Kidney tubule cell (primary cell): ENCODE data around the gene NRXN3.
A peak's percentile ranks its signal among the peaks of the same experiment; 100 is the strongest.

Source experiments
- DNase-seq: peaks from one replicate; pipeline ENCODE4 v3.0.0-alpha.2; 2018; ENCODE audit warnings: low spot score

The NRXN3 gene

DNA sequence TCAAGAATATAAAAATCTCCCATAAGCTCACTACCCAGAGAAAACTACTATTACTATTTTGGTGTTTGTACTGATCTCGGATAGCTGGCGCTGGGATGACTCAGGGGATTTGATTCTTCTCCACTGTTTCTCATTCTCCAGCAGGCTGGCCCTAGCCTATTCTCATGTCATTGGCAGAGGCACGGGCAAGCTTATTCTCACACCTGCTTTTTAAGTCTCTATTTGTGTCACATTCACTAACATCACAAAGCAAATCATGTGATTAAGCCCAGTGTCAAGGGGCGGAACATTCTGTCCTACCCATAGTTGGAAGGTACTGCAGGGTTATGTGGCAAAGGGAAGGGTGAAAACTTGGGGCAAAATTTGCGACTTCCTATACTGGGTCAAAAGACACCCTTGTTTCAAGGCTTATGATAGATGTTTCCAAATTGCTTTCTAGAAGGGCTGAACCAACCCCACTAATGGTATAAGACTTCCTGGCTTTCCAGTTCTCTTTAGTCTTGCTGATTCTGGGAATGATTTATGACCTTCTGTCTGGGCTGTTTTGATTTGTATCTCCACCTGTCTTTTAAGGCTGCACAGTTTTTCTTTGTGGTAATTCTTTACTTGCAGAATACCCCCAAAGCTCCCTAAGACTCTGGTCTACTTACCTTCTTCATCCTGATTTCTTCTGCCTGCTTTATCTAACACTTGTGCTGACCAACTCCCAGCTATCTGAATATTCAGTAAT, 406.4 kb downstream of the NRXN3 start:
- DNase-seq, result no peak

DNA sequence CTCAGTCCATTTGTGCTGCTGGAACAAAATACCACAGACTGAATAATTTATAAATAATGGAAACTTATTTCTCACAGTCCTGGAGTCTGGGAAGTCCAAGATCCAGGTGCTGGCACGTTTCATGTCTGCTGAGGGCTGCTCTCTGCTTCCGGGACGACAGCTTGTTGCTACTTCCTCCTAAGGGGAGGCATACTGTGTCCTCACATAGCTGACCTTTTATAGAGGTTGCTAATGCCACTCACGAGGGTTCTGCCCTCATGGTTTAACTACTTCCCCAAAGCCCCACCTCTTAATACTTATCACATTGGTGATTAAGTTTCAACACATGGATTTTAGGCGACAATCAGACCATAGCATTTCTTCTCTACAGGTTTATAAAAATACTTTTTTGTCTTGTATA, 411.1 kb downstream of the NRXN3 start:
- no peak for DNase-seq

DNA sequence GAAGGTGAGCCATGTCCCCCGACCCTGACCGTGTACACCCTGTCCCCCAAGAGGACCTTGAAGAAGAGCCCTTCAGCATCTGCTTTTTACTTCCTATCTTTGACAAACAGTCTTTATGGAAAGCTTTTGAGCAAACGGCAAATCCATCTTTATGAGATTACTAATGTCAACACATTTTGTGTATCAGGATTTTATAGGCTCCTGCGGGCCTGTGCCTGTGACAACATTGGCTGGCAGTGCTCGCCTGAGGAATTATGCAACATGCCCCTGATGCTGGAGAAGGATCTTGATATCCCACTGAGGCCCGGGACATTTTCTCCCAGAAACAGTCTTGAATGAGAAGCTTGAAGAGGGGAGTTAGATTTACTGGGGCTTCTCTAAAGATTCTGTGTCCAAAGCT, 416.5 kb downstream of the NRXN3 start:
- no peak for DNase-seq

DNA sequence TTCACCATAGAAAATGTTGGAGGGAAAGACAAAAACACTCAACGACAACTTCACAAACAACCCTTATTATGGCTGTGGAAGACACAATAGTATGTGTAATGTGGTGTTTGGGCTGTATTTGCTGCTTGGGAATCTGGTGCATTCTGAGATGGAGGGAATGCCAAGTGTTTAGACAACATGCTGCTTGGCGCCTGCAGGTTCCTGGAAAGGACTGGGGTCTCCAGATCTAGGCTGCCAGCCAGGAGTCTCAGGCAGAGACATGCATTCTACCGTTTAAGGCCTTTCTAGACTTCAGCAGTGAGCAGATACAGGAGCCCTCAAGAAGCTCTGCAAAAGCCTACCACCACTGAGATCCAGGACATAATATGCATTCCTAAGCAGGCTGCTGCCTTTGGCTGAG, 418.7 kb downstream of the NRXN3 start:
- DNase-seq, result no peak

DNA sequence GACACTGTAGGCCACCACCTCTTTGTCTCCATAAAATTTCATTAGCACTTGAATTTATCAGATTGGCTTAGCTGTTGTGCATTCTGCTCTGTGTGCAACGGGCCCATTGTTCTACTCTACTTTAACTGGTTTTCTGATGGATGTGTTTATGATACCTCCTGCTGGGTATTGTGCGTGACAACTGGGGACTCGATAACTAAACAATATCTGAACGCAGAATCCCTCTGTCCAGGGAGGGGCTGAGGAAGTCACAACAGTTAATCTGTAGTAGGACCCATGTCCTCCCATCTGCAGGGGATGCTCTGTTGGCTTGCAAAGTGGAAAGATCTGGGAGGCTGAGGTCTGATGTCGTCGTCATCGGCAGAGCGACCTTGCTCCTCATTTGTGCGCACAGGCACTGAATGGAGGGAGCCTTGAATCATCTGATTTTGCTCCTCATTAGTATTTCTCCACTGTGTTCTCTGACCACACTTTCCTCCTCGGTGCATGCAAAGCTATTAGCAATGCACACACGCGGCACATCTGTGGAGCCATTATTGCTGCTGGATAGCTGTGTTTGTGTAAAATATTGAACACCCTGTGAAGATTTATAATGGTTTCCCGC, 422.5 kb downstream of the NRXN3 start:
- DNase-seq, result no peak

DNA sequence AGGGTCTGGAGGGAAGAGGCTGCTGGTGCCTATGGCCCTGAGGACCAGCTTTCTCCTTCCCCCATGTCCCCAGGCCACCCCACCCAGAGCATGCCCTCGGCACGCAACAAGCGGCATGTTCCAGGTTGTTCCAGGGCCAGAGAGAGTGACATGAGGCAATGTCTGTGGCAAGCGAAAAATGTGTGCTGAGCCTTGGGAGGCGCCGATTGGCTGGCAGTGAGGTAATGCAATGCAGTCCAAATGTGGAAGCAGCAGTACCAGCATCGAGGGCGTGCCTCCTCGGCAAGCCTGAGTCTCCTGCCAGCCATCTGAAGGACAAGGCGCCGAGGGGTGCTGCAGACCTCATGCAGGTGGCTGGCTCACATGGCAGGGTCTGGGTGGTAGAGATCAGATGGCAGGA, 423.8 kb downstream of the NRXN3 start:
- DNase-seq, result no peak

DNA sequence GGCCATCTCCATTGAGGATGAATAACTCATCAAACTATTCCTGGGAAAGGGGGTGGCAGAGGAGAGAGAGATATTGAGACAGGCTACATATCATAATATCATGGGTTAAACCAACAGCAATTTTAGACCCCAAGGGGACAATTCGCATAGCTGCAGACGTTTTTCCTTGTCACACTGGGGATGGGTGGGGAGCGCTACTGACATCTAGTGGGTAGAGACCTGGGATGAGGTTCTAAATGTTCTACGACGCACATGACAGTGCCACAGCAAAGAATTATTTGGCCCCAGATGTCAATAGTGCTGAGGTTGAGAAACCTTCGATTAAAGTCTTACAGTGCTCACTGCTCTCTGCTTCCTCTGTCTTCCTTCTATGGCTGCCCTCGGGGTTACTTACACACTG, 425.6 kb downstream of the NRXN3 start:
- peak; percentile 6 for DNase-seq

DNA sequence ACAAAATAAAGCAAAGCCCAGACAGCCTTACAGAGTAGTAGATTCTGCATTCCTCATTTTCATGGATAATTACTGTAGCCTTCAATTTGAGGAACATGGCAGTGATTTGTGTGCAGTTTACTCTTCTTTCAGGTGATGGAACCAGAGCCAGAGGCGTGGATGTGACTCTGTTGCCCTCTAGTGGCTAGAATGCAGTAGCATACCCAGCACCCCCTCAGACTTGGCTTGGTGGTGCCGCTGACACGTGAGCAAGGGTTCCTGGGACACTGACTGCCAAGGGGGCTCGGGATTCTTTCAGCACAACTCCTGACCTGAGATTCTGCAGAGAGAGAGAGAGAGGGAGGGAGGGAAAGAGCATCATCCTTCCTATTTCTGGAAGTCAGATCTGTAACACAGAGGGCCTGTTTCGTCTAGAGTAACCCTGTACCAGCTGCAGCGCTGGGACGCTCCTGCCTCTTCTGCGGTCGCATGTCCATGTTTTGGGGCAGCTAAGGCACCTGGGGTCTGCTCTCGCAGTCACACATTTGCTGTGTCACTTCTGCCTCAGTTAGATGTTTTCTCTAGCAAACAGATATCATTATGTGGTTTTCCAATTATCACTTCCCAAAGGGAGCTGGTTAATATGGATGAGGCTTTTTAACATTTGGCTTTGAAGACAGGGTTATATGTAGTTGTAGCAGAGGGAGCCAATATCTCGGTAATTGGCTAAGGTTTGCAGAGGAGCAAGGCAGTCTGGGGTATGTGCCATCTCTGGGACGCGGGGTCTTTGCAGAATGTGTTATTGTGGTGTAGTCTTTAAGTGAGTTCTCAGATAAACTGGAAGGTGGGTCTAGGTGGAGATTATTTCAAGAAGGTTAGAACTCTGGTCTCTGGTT, 428.1 kb downstream of the NRXN3 start:
- DNase-seq, result peak; percentile 57

DNA sequence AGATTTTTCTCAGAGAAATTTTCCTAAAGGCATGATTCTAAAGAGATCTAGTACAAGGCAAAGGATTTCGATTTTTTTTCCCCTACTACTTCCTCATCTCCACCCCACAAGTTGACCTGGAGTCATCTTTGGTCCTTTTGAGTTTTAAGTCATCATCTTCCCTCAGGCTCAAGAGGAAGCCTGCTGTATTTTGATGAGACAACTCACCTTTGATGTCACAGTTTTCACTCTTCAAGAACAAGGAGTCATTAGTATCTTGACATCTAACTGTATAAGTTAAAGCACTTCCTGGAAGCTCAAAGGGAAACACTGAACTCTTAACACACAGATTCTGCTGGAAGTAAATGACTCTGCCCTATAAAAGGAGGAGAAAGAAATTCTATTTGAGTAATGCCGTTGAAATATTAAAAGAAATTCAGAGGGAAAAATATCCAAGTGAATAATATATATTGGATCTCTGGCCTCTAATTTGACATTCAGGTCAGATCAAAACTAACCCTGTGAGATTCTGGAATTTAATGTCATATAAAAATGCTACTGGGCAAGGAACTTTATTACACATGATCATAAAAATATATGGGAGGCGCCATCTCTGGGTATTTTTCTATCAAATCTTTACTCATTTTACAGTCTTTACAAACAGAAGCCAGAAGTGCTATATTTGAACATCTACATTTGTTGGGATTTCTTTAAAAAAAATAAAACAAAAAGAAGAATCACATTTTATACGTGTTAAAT, 435.0 kb downstream of the NRXN3 start:
- peak; percentile 23 for DNase-seq

DNA sequence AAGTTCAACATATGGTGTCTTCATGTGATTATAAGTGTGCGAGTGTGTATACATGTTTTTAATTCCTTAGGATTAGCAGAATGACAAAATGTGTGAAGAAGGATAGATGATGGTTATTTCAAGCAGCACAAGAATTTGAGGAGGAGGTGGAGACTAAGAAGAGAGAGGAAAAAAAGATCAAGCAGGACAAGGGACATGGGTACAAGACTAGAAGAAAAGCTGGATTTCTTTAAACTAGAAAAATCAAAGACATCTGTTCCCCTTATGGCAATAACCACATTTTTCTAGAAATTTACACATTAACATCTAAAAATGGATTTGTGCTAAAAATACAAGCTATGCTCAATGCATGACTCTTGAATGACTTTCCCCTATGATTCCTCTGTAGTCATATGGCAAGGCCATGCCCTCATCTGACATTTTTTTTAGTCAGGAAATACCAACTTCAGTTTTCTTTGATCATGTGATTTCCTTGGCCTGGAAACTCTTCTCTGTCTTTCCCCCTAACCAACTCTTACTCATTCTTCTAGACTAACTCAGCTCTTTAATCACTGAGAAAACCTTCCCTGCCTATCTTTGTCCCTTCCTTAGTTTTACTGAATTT, 435.8 kb downstream of the NRXN3 start:
- DNase-seq, result peak; percentile 84

DNA sequence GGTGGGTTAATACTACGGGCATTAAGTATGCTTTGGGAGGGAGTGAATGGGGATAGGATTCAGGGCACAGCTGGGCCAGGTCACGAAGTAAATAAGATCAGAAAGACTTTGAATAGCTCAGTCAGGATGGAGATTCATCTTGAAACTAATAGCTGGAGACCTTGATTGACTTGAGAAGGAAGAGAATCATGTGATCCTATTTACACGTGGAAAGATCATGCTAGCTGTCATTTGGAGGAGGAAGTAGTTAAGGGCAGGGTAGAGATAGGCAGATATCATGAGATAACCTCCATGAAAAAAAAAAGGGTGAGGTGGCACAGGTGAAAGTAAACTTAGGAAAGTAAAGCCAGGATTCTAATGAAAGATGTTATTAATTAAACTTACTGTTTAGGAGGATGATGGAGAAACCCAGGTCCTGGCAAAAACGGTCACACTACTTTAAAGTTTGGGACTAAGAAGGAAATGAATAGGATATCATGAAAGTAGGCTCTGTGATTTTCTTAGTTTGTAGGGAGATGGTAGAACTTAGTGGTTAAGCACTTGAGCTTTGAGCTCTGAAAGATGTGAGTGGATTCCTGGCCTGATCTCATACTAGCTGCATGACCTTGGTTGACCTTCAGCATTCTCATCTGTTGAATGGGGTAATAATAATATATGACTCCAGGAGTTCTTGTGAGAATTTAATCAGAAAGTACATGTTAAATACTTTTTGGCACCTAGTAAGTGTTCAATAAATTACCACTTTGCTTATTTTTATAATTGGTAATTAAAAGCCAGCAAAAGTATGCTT, 439.0 kb downstream of the NRXN3 start:
- DNase-seq, result no peak

DNA sequence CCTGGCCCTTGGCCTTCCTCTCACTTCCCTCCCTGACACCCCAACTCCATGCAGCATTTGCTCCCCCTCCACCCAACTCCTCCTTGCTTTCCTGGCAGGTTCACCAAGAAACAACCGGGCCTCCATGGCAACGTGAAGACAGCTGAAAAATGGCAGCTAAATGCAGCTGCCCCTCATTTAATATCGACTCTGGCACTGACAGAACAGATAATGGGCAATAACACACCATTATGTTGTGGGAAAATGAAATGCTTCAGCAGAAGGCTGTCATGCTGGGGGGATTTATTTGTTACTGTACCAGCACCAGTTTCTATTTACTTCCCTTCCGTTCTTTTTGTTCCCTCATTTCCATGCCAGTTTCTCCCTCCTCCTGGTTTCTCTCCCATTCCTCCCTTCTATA, 440.8 kb downstream of the NRXN3 start:
- no peak for DNase-seq

DNA sequence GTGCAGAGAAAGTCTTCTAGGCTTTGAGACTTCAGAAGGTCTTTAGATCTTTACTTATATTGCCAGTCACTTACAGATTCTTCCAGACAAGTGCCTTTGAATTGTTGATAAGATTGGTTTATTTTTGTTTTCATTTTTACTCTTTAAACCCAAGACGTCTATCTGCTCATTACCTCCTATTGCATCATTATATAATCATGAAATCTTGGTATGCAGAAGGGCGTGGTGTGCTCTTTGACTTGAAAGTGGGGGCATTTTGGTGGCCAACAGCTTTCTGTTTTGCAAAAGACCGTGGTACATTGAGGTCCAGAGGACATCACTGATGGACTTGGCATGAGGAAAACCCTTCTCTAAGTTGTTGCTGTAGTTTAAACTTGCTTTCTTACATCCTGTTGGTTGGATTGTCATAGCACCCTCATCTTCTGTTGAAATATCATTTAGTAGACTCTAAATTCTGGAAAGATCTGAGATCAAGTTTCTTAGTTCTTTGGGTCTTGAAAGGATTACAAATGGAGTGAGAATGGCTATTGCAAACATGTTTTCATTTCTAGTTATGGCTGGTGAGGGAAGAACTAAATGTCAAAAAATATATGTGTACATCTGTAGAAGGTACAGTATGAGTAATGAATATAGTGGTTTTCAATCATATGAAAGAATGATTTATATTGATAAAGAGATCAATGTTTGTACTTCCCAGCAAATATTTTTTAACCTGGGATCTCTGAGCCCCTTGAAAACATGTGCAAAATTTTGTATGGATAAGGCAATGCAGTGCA, 441.8 kb downstream of the NRXN3 start:
- no peak for DNase-seq

DNA sequence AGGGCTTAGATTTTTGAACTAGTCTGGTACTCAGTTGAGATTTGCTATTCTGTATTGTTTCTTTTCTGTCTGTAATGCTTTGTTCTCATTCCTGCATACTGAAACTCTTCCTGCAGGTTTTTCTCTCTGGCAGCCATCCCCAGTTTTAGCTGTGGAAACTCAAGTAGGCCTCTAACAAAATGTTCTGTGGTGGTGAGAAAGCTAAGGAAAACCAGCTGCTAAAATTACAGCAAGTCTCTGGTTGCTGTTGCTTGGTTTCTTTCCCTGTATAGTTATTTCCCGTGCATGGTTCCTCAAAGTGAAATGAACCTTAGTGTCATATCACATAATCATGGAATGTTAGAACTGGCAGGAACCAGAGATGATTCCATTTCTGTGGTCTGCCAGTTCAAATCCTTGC, 442.5 kb downstream of the NRXN3 start:
- DNase-seq, result no peak

DNA sequence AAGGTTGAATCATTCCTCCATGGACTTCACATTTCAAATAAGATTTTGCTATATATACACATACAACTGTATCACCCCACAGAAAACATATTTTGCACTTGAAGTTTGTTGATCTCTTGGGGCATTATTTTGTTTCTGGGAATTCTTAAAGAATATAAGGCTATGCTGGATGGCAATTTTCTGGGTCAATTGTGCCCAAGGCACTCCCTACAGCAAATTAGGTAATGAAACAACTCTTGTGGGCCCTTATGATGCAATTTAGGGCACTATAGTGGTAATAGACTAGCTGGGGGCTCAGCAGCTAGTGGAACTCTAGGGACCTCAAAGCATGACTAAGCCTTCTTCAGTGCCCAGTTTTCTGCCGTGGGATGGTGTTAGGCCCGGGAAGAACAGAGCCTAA, 444.4 kb downstream of the NRXN3 start:
- DNase-seq, result no peak

DNA sequence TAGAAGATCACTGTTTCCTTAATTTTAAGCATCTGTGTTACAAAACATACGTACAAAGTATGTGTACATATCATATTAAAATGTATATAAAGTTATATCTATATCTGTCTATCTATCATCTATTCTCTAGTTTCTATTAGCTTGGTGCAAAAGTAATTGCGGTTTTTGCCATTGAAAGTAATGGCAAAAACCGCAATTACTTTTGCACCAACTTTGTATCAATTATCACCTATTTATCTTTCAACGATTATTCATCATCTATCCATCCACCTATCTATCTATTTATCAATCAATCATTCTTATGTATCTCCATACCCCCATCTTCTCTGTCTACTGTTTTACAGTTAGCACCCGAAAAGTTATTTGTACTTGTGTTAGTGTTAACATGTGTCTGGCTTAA, 447.6 kb downstream of the NRXN3 start:
- DNase-seq, result no peak

DNA sequence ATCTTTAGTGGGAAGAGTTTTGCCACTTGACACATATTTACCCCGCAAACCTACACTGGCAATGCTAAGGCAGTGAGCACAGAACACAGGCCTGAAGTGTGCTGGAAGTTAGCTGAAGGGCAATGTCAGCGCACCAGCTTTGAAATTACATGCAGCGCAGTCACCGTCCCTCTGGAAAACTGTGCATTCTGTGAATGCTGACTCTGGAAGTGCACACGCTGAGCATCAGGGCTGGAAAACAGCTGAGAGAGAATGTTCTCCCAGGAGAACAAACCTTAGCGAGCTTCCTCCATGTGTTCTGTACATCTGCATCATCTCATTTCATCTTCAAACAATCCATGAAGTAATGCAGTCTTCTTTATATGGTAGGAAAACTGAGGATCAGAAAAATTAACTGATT, 448.2 kb downstream of the NRXN3 start:
- no peak for DNase-seq

DNA sequence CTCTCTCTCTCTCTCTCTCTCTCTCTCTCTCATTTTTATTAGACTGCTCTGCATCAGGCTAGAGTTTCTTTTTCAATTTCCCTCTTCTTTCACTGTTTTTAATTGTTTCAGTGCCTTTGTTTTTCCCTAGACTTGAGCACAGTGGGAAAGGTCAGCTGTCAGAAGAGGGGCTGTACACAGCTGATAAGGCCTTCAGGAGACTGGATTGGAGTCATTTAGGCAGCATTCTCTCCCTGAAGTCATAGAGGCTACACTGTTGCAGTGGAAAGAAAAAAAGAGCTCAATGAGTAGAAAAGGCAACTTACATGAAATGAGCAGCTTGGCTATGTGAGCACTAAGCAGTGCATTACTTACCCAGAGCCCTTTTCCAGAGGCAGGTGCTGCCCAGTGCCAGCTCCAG, 456.9 kb downstream of the NRXN3 start:
- no peak for DNase-seq

DNA sequence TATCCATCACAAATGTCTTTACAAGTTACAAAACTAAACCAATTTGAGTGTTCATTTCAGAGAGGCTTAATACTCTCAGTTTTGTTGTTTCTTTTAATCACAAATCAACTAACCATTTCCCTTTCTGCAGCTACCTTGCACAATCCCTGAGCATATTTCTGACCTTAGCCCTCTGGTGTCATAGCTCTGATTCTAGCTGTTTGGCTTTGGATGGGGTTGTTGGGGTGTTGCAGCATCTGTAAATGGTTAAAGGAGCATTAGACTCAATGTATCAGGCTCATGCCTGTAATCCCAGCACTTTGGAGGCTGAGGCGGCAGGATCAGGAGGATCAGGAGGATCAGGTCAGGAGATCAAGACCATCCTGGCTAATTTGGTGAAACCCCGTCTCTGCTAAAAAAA, 461.4 kb downstream of the NRXN3 start:
- no peak for DNase-seq

DNA sequence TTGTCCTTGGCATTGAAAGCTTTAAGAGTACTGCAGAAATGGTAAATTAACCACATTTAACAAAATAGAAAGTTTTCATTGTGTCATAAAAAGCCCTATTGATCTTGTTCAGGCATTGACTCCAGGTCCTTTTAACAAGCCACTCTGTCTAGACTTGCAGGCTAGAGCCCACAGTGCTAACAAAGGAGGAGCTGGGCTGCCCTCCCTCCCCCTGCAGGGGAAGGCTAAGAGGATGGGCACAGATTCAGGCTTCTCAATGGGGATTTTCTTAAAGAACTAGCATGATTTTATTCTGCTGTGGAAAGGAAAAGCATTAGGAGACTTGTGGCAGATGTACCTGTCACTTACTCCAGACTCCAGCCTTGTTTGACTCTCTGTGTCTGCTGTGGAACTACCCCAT, 463.6 kb downstream of the NRXN3 start:
- DNase-seq, result no peak
